HG03108 (cell line): Measurements from ENCODE around the gene RARRES1.

Source experiments
- ATAC-seq: cut with Tn5 transposase; IDR thresholded peaks from one replicate; pipeline ENCODE4 v1.9.1; 2021; ENCODE audit warnings: moderate library complexity; ENCODE audit not compliant: unreplicated experiment

Gene RARRES1

GRCh38 chr3:158731938-158732855 lies at the start of gene RARRES1:
TSS of gene RARRES1 (minus strand) at chr3:158732457. CDS start at chr3:158732415, 42 bp downstream.
- peak; percentile 75 for ATAC-seq

DNA sequence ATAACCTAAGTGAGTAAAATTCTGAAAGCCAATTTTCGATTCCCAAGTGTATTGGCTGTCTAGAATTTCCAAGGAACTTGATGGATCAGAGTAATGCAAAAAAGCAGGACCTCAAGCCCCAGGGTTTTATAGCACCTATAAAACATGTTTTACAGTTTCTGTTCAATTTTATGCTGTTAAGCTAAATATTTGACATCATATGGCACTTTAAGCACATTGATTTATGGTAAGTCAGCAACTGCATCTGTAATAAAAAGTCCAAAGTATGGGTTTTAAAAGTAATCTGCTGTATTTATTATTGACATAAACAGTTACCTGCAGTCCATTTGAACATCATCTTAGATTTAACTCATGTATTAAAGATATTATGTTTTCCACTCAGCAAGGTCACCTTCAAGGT lies 49.6 kb upstream of the RARRES1 start:
- no peak for ATAC-seq

- no peak for ATAC-seq
Measured at GRCh38 chr3:158781191-158781590, 48.9 kb upstream of the RARRES1 start.

- ATAC-seq, result no peak
Measured at GRCh38 chr3:158780766-158781165, 48.5 kb upstream of the RARRES1 start.

GRCh38 chr3:158777161-158777873 lies 45.1 kb upstream of the RARRES1 start:
- ATAC-seq, result no peak

- ATAC-seq, result no peak
Measured at GRCh38 chr3:158776531-158776930, 44.3 kb upstream of the RARRES1 start.

GRCh38 chr3:158775426-158776410 lies 43.5 kb upstream of the RARRES1 start:
- no peak for ATAC-seq

DNA sequence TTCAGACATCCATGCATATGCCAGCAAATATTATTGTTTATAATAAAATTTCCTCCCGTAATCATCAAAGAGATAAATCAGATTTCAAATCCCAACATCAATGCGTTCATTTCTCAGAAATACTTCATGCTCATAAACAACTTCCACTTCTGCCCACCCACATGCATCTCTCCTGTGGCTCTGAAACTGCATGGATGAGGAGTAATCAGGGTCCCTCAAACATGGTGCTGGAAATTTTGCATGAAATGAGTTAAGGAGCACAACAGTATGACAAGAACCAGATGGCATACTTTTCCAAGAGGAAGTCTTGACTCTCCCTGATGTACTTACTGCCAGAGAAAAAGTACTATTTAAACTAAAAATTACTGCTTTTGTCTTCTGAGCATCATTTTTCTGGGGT lies 42.7 kb upstream of the RARRES1 start:
- no peak for ATAC-seq

GRCh38 chr3:158773845-158774830 lies 41.9 kb upstream of the RARRES1 start:
- no peak for ATAC-seq

DNA sequence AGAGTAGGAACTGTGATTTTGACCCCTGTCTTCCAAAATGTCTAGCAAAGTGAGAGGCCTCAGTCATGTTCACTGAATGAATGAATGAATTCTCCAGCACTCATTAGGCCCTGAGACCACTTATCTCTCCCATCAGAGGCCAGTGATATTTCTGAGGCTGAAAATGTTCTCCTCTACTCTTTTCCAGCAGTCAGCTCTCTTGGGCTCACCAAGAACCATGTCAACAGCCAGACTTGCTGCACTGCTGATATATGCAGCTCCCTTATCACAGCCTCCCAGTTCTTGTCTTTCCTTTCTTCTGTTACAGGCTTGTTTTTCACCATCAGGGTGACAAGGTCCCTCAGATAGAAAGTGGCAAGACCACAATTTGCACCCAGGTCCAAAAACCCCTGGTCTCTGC lies 40.9 kb upstream of the RARRES1 start:
- ATAC-seq, result no peak

DNA sequence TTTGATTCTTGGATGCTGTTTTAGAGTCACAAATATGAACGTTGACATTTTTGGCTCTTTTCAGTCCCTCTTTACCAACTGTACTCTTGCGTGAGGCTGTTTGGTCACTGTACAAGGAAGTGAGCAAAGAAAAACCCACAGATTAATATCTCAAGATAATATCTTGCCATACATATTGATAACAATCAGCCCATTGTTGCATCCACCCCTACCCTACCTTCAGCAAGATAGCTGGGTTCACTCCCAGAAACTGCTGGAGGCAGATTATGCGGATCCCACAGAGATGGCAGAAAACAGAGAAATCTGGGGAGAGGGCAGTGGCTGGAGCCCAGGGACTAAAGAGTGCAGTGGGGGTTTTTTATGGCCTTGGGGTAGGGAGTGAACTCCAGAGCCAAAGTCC lies 39.7 kb upstream of the RARRES1 start:
- no peak for ATAC-seq

- ATAC-seq, result no peak
Measured at GRCh38 chr3:158771577-158771976, 39.3 kb upstream of the RARRES1 start.

DNA sequence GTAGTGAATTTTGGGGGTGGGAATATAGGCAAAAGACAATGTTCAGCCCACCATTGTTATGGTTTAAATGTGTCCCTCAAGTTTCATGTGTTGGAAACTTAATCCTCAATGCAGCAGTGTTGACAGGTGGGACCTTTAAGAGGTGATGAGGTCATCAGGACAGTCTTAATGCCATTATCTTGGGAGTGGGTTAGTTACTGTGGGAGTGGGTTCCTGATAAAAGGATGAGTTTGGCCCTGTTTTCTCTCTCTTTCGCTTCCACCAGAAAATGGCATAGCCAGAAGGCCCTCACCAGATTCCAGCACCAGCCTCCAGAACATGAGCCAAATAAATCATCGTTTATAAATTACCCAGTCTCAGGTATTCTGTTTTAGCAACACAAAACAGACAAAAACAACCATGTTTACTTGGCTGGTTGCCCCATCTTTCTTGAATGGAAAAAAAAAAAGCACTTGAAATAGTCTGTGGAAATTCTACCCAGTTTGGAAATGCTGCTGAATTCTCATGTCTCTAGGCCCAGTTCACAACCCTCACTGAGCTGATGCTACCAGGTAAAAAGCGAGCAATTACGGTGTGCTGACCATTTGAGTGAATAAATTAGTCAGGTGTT lies 38.6 kb upstream of the RARRES1 start:
- no peak for ATAC-seq

DNA sequence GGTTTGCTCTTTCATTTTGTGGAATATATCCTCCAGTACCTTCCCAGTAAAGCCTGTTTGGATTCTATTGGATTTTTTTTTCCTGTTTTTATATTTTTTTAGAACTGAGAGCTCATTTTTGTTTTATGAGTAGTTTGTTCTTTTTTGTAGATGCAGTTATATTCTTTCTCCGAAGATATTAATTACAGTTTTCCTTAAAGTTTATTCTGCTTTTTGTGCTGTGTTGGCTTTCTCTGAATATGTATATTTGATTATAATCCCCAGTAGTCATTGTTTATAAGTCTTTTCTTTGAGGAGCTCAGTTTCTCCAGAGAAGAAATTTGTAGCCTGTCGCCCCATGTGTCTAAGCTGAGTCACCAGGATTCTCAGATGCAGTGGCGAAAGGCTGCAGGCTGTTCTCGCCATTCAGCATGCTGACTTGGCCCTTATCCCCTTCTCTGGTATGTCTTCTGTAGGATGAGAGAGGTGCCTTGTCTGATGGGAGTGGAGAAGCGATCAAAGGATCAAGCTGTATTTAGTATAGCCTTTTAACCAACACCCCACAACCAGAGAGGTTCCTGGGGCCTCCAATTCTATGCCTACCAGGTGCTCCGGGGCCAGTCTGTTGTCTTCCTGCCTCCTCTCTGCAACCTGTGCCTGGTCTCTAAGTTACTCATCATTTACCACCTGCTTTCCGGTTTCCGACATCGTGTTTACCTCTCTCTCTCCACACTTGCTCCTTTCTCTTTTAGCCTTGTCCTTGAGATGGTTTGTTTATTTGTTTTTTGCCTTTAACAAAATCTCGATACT lies 37.9 kb upstream of the RARRES1 start:
- no peak for ATAC-seq

- ATAC-seq, result no peak
Measured at GRCh38 chr3:158769549-158769948, 37.3 kb upstream of the RARRES1 start.

DNA sequence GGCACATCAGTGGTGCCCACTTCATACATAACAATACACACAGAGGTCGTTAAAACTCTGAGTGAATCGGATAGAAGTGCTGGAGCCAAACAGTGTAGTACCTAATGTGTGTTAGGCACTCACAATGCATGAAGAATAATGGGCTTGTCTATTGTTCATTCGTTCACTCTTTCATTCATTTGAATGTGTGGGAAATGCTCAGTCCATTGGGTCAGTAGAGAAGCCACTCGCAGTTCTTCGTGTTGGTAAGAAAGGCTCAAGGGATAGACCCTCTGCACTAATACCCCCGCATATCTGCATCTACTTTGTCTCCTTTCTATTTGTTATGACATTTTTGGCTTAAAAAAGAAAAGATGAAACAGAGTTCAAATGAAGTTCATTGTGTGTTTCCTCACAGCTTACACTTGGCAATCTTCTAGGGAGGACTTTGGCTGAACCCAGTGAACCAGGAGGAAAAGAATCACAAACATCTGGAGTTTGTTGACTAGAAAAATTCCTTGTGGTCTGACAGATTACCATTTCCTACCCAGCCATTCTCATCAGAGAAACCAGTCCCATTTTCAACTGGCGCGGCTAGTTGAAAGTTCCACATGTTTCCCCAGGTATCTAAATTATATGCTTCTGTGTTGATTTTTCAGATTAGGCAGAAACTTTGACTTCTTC lies 36.8 kb upstream of the RARRES1 start:
- ATAC-seq, result no peak

DNA sequence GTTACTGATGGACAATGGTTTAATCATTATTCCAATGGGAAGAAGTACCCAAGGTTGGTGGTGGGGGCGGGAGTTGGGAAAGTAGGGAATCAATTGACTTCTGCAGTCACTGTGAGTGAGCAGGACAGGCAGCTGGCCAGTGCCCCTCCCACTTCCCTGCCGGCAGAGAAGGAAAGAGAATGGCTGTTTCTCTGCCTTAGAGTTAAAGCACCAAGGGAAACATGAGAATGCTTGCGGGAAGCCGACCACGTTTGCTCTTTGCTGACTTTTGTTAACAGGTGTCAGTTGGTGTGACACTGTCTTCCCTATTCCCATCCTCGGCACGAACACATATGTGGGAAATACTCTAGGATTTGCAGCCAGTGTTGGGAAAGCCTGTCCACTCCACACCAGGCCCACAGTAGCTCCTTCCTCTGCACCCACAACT lies 36.1 kb upstream of the RARRES1 start:
- no peak for ATAC-seq

- no peak for ATAC-seq
Measured at GRCh38 chr3:158766364-158766763, 34.1 kb upstream of the RARRES1 start.
